Measurements from ENCODE around the gene FAM240B. TPM values are rescaled to one million over a fixed set of nuclear protein-coding genes. Genes with fewer than 3 reads are reported as not detected.

FAM240B gene
- total and polyA plus RNA-seq, 4 experiments from 2014 or later: not detected

DNA sequence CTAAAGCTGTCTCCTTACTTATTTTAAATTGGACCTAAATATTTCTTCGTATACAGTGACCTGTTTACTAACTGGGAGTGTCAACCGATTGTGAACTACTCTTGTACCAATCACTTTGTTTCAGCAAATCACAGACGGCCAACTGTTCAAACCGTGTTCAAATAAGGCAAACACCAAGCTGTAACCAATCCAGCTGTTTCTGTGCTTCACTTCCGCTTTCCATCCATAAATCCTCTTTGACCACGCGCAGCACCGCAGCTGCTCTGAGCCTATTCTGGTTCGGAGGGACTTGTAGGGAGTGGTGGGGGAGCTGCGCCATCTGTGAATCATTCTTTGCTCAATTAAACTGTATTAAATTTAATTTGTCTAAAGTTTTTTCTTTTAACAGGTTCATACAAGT, 4.8 kb upstream of the FAM240B start:
- ChIA-PET POLR2A (ENCODE audit: partially characterized antibody) (no interaction called here), CTCF (ENCODE audit: partially characterized antibody) (no interaction called here)
- Histone ChIP-seq H3K4me1 (ENCODE audit: insufficient read depth, low read length) (no peaks in the 10 kb centered on the region), H3K9me3 (ENCODE audit: control insufficient read depth in 1 of 2, low read length in 2 of 2) (no peaks in the 10 kb centered on the region), H3K27me3 (ENCODE audit: insufficient read depth, low read length) (no peaks in the 10 kb centered on the region), H3K27ac (ENCODE audit: low read depth, low read length) (no peak overlapping the region), H3K36me3 (ENCODE audit: insufficient read depth, low read length) (no peaks in the 10 kb centered on the region), H3K4me3 (ENCODE audit: low read length in 2 of 2) (no peak overlapping the region)
- Mint-ChIP-seq H3K4me3 (no peak overlapping the region), H3K27ac (no peak overlapping the region), H3K27me3 (peaks cover 2 to 8% of the 10 kb centered on the region in 2 donors), H3K4me1 (no peaks in the 10 kb centered on the region), H3K9me3 (peaks cover 0 to 2% (median 0%) of the 10 kb centered on the region in 8 donors), H3K36me3 (no peaks in the 10 kb centered on the region)
- no peak for DNase-seq
- intact Hi-C loops (cut with micrococcal nuclease): no loop called here

DNA sequence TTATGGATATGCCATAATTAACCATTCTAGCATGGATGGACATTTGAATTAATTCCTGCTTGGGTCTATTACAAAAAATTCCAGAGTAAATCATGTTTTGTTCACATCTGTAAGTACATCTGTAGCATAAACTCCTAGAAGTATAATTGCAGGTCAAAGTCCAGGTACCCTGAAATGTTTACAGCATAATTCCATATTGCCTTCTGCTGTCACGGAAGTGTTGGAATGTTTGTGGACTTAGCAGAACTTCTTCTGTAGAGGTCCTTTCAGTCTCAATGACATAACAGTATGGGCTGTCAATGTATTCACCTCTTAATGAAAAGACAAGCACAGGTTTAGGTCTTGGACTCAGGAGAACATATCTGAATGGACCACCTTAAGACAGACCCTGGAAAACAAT, 1.8 kb downstream of the FAM240B start:
- Mint-ChIP-seq H3K4me1 (no peaks in the 10 kb centered on the region), H3K36me3 (no peaks in the 10 kb centered on the region), H3K4me3 (no peak overlapping the region), H3K27me3 (peaks cover 5 to 6% of the 10 kb centered on the region in 2 donors), H3K27ac (no peak overlapping the region), H3K9me3 (peaks cover 0 to 2% (median 0%) of the 10 kb centered on the region in 8 donors)
- no peaks in the 10 kb centered on the region for H3K27me3 ChIP-seq (ENCODE audit: insufficient read depth, low read length)
- POLR2A ChIA-PET (ENCODE audit: partially characterized antibody): no interaction called here
- no peaks in the 10 kb centered on the region for H3K9me3 ChIP-seq (ENCODE audit: control insufficient read depth in 1 of 2, low read length in 2 of 2)
- CTCF ChIA-PET (ENCODE audit: partially characterized antibody): no interaction called here
- no peaks in the 10 kb centered on the region for H3K36me3 ChIP-seq (ENCODE audit: insufficient read depth, low read length)
- H3K4me1 ChIP-seq (ENCODE audit: insufficient read depth, low read length): no peaks in the 10 kb centered on the region
- H3K4me3 ChIP-seq (ENCODE audit: low read length in 2 of 2): no peak overlapping the region
- DNase-seq: no peak
- no peak overlapping the region for H3K27ac ChIP-seq (ENCODE audit: low read depth, low read length)
- intact Hi-C loops (cut with micrococcal nuclease): no loop called here

DNA sequence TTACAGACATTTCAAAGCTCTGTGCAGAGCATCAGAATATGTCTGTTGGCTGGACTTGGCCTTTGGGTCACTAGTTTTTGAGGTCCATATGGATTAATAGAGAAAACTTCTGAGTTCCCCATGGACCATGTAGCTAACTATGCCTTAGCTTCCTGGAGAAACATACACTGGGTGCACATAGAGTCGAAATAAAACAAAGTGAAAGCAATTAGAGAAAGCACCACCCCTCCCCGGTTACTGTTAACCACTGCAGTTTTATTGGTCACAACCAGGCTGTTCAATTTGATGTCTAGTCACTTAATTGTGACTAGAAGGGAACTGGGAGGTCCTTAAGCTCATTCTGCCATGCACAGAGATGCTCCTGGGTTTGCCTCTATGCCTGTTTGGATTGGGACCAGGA, 4.2 kb downstream of the FAM240B start:
- peaks cover 9 to 15% of the 10 kb centered on the region in 2 donors for H3K27me3 Mint-ChIP-seq
- intact Hi-C loops (cut with micrococcal nuclease): no loop called here
- peaks cover 0 to 2% (median 0%) of the 10 kb centered on the region in 8 donors for H3K9me3 Mint-ChIP-seq
- no peak overlapping the region for H3K4me3 ChIP-seq (ENCODE audit: low read length in 2 of 2)
- H3K4me1 ChIP-seq (ENCODE audit: insufficient read depth, low read length): no peaks in the 10 kb centered on the region
- ChIA-PET POLR2A (ENCODE audit: partially characterized antibody) (no interaction called here), CTCF (ENCODE audit: partially characterized antibody) (no interaction called here)
- no peaks in the 10 kb centered on the region for H3K4me1 Mint-ChIP-seq
- no peak overlapping the region for H3K4me3 Mint-ChIP-seq
- H3K27ac Mint-ChIP-seq: no peak overlapping the region
- no peaks in the 10 kb centered on the region for H3K36me3 ChIP-seq (ENCODE audit: insufficient read depth, low read length)
- H3K9me3 ChIP-seq (ENCODE audit: control insufficient read depth in 1 of 2, low read length in 2 of 2): no peaks in the 10 kb centered on the region
- no peak for DNase-seq
- H3K27ac ChIP-seq (ENCODE audit: low read depth, low read length): no peak overlapping the region
- no peaks in the 10 kb centered on the region for H3K36me3 Mint-ChIP-seq
- H3K27me3 ChIP-seq (ENCODE audit: insufficient read depth, low read length): no peaks in the 10 kb centered on the region

DNA sequence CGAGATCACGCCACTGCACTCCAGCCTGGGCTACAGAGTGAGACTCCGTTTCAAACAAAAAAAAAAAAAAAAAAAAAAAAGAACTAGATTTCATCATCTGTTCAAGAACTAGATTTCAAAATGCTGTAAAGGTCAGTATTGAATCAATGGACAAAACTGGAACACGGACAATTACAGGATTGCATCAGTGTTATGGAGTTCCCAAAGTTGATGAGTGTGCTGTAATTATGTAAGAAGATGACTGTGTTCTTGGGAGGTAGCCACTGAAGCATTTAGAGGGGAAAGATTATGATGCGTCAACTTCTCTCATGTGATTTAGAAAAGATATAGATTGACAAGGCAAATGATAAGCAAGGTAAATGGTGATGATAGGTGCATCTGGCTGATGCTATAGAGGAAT, 6.5 kb downstream of the FAM240B start:
- H3K36me3 Mint-ChIP-seq: no peaks in the 10 kb centered on the region
- H3K4me3 ChIP-seq (ENCODE audit: low read length in 2 of 2): no peak overlapping the region
- H3K27ac Mint-ChIP-seq: no peak overlapping the region
- no peak for DNase-seq
- H3K36me3 ChIP-seq (ENCODE audit: insufficient read depth, low read length): no peaks in the 10 kb centered on the region
- no peak overlapping the region for H3K4me3 Mint-ChIP-seq
- H3K27me3 Mint-ChIP-seq: peaks cover 9 to 15% of the 10 kb centered on the region in 2 donors
- H3K4me1 Mint-ChIP-seq: no peaks in the 10 kb centered on the region
- no peak overlapping the region for H3K27ac ChIP-seq (ENCODE audit: low read depth, low read length)
- H3K9me3 ChIP-seq (ENCODE audit: control insufficient read depth in 1 of 2, low read length in 2 of 2): no peaks in the 10 kb centered on the region
- H3K27me3 ChIP-seq (ENCODE audit: insufficient read depth, low read length): no peaks in the 10 kb centered on the region
- CTCF ChIA-PET (ENCODE audit: partially characterized antibody): no interaction called here
- no peaks in the 10 kb centered on the region for H3K4me1 ChIP-seq (ENCODE audit: insufficient read depth, low read length)
- POLR2A ChIA-PET (ENCODE audit: partially characterized antibody): no interaction called here
- intact Hi-C loops (cut with micrococcal nuclease): no loop called here
- H3K9me3 Mint-ChIP-seq: peaks cover 0 to 2% (median 0%) of the 10 kb centered on the region in 8 donors

DNA sequence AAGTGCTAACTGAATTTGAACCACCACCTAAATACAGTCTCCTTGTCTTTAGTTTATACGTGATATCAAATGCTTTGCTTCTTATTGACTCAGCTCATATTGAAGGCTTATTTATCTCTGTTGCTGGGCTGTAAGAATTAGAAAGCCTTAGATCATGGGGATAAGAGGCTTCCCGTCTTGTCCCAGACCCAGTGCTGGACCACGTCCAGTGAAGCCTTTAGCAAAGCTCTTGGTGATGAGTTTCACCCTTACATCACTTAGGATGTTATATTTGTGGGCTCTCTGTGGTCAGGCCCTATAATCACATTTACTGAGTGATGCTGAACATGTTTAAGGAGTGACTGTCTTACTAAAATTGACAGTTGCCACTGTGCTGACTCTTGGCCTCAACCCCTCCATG, 11.2 kb downstream of the FAM240B start:
- Histone ChIP-seq H3K27me3 (ENCODE audit: insufficient read depth, low read length) (no peaks in the 10 kb centered on the region), H3K36me3 (ENCODE audit: insufficient read depth, low read length) (no peaks in the 10 kb centered on the region), H3K27ac (ENCODE audit: low read depth, low read length) (no peak overlapping the region), H3K4me3 (ENCODE audit: low read length in 2 of 2) (no peak overlapping the region), H3K4me1 (ENCODE audit: insufficient read depth, low read length) (no peaks in the 10 kb centered on the region), H3K9me3 (ENCODE audit: control insufficient read depth in 1 of 2, low read length in 2 of 2) (no peaks in the 10 kb centered on the region)
- Mint-ChIP-seq H3K27me3 (peaks cover 12 to 14% of the 10 kb centered on the region in 2 donors), H3K4me3 (no peak overlapping the region), H3K27ac (no peak overlapping the region), H3K4me1 (no peaks in the 10 kb centered on the region), H3K36me3 (no peaks in the 10 kb centered on the region), H3K9me3 (no peaks in the 10 kb centered on the region)
- DNase-seq: no peak
- CTCF ChIA-PET (ENCODE audit: partially characterized antibody): no interaction called here
- POLR2A ChIA-PET (ENCODE audit: partially characterized antibody): no interaction called here
- intact Hi-C loops (cut with micrococcal nuclease): no loop called here

DNA sequence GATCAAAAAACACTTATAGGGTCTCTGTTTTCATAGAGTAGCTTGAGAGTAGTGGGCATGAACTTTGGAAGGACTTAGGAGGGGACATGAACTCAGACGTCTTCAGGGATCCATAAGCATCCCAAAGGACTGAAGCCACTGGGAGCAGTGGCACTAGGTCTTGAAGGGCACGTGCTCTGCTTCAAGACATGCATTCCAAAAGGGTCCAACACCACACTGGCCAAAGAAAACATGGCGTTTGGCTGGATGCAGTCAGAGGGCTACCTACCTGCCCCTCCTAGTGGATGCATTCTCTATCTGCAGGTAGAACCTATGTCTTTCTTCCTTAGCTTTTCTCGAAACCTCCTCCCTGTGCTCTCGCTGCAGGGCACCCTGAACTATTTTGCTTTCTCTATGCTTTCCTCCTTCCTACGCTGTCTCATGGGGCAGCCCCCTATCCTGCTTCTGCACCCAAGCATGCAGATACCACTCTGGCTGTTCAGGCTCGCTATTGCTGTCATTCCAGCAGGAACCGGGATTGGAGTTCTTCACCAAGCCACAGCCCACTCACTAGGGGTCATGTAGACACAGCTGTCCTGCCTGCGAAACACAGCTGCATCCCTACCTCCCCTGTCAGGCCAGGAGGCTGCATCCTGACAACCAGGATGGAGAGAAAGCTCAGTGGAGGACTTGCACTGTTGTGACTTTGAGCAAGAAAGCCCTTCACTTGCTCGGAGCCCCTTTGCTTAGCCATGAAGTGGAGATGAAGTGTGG, 11.9 kb downstream of the FAM240B start:
- Histone ChIP-seq H3K9me3 (ENCODE audit: control insufficient read depth in 1 of 2, low read length in 2 of 2) (no peaks in the 10 kb centered on the region), H3K36me3 (ENCODE audit: insufficient read depth, low read length) (no peaks in the 10 kb centered on the region), H3K27ac (ENCODE audit: low read depth, low read length) (no peak overlapping the region), H3K4me3 (ENCODE audit: low read length in 2 of 2) (no peak overlapping the region), H3K4me1 (ENCODE audit: insufficient read depth, low read length) (no peaks in the 10 kb centered on the region), H3K27me3 (ENCODE audit: insufficient read depth, low read length) (no peaks in the 10 kb centered on the region)
- H3K36me3 Mint-ChIP-seq: no peaks in the 10 kb centered on the region
- no peak for DNase-seq
- no peak overlapping the region for H3K4me3 Mint-ChIP-seq
- ChIA-PET CTCF (ENCODE audit: partially characterized antibody) (interaction anchor here (0.8 to 1.0 kb wide), 2 partner anchors 10 to 88 kb away, joined by 3 read pairs; partner anchors contain the start of gene ANKRD18A), POLR2A (ENCODE audit: partially characterized antibody) (no interaction called here)
- H3K9me3 Mint-ChIP-seq: peaks cover 0 to 1% (median 0%) of the 10 kb centered on the region in 8 donors
- no peaks in the 10 kb centered on the region for H3K4me1 Mint-ChIP-seq
- intact Hi-C loops (cut with micrococcal nuclease): no loop called here
- no peak overlapping the region for H3K27ac Mint-ChIP-seq
- peaks cover 12 to 14% of the 10 kb centered on the region in 2 donors for H3K27me3 Mint-ChIP-seq

DNA sequence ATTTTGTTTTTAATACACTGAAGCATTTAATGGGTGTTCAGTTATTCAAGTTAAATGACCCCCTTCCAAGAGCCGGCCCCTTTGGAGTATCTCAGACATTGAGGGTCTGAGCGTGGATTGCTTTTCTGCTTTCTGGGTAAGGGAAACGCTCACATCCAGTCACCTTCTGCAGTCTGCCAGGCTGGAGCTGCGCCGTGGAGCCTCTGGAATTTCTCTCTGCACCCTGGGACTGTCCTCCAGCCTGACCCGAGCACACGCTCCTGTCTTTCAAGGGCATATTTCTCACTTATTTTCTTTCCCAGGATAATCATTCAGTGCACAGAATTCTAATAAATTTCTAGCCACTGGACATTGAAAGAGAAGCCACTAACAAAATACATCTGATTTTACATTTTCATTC, 13.4 kb downstream of the FAM240B start:
- Mint-ChIP-seq H3K36me3 (no peaks in the 10 kb centered on the region), H3K27me3 (peaks cover 7 to 11% of the 10 kb centered on the region in 2 donors), H3K4me3 (no peak overlapping the region), H3K9me3 (peaks cover 0 to 1% (median 0%) of the 10 kb centered on the region in 8 donors), H3K4me1 (no peaks in the 10 kb centered on the region), H3K27ac (no peak overlapping the region)
- H3K27ac ChIP-seq (ENCODE audit: low read depth, low read length): no peak overlapping the region
- H3K4me1 ChIP-seq (ENCODE audit: insufficient read depth, low read length): no peaks in the 10 kb centered on the region
- H3K36me3 ChIP-seq (ENCODE audit: insufficient read depth, low read length): no peaks in the 10 kb centered on the region
- no peak overlapping the region for H3K4me3 ChIP-seq (ENCODE audit: low read length in 2 of 2)
- DNase-seq: no peak
- intact Hi-C loops (cut with micrococcal nuclease): no loop called here
- H3K27me3 ChIP-seq (ENCODE audit: insufficient read depth, low read length): no peaks in the 10 kb centered on the region
- no peaks in the 10 kb centered on the region for H3K9me3 ChIP-seq (ENCODE audit: control insufficient read depth in 1 of 2, low read length in 2 of 2)
- ChIA-PET POLR2A (ENCODE audit: partially characterized antibody) (no interaction called here), CTCF (ENCODE audit: partially characterized antibody) (no interaction called here)

Measured in CD4-positive, alpha-beta memory T cell (primary cell).